Calu3 (cell line): Measurements from ENCODE around the gene RYR3. TPM values are rescaled to one million over a fixed set of nuclear protein-coding genes. Genes with fewer than 3 reads are reported as not detected.

Experiments used
- BruUV-seq: library from RNA; stranded (reverse); fragments of 400-500 nt; replicated peaks from 2 replicates; lab custom pipeline; 2021; lab: Mats Ljungman, UMichigan
- CTCF ChIA-PET: fragments of 300-600 bp; sonication (Branson Sonifier 250); formaldehyde crosslinking; loops from one replicate; lab custom pipeline; 2022; ENCODE audit warnings: antibody characterized with exemption; lab: Charles Lee
- DNase-seq: peaks from one replicate; pipeline ENCODE4 v3.0.0; 2022
- H3K27ac Mint-ChIP-seq: one replicate; pipeline ENCODE4 v1.8.0; 2022; ENCODE audit warnings: mixed read lengths; ENCODE audit not compliant: unreplicated experiment
- H3K27me3 Mint-ChIP-seq: one replicate; pipeline ENCODE4 v1.8.0; 2022; ENCODE audit warnings: mixed read lengths; ENCODE audit not compliant: unreplicated experiment
- H3K36me3 Mint-ChIP-seq: one replicate; pipeline ENCODE4 v1.8.0; 2022; ENCODE audit warnings: mild to moderate bottlenecking, moderate library complexity, mixed read lengths; ENCODE audit not compliant: insufficient read depth, unreplicated experiment
- H3K4me1 Mint-ChIP-seq: one replicate; pipeline ENCODE4 v1.8.0; 2022; ENCODE audit warnings: mild to moderate bottlenecking, low read depth, mixed read lengths; ENCODE audit not compliant: unreplicated experiment
- H3K4me3 Mint-ChIP-seq: one replicate; pipeline ENCODE4 v1.8.0; 2022; ENCODE audit warnings: mild to moderate bottlenecking, low read depth, moderate library complexity, mixed read lengths; ENCODE audit not compliant: unreplicated experiment
- H3K9me3 Mint-ChIP-seq: one replicate; pipeline ENCODE4 v1.8.0; 2022; ENCODE audit warnings: low read depth, mixed read lengths; ENCODE audit not compliant: unreplicated experiment
- CTCF ChIP-seq: fragments of 200-600 bp; IDR thresholded peaks from one replicate; pipeline ENCODE4 v1.8.0; 2022; ENCODE audit warnings: antibody characterized with exemption; ENCODE audit not compliant: unreplicated experiment
- intact Hi-C: fragments of 100-400 bp; cut with micrococcal nuclease; formaldehyde crosslinking; loops from one replicate; pipeline ENCODE4 v1.10.0; 2022; ENCODE audit not compliant: unreplicated experiment
- total RNA-seq: library from RNA; stranded (reverse); gene quantifications from 2 replicates; pipeline ENCODE4 v1.2.3, GENCODE V29; 2022

Gene RYR3
- total RNA-seq, 1 experiment from 2014 or later: not detected

GRCh38 chr15:33644304-33644703 is 333.5 kb downstream of the RYR3 start:
- CTCF ChIA-PET: no interaction called here
- no TSS peak for BruUV-seq
- TF ChIP-seq CTCF: no peak
- H3K36me3 Mint-ChIP-seq: no peaks in the 10 kb centered on the region
- H3K27me3 Mint-ChIP-seq: peaks cover 54% of the 10 kb centered on the region
- no peak for DNase-seq
- no peak overlapping the region for H3K27ac Mint-ChIP-seq
- H3K4me3 Mint-ChIP-seq: no peak overlapping the region
- H3K9me3 Mint-ChIP-seq: no peaks in the 10 kb centered on the region
- intact Hi-C loops: no loop called here
- no peaks in the 10 kb centered on the region for H3K4me1 Mint-ChIP-seq

GRCh38 chr15:33646744-33647143 is 336.0 kb downstream of the RYR3 start:
- H3K36me3 Mint-ChIP-seq: no peaks in the 10 kb centered on the region
- BruUV-seq: no TSS peak
- DNase-seq: no peak
- TF ChIP-seq CTCF: no peak
- no peak overlapping the region for H3K27ac Mint-ChIP-seq
- no peak overlapping the region for H3K4me3 Mint-ChIP-seq
- CTCF ChIA-PET: no interaction called here
- peaks cover 44% of the 10 kb centered on the region for H3K27me3 Mint-ChIP-seq
- no peaks in the 10 kb centered on the region for H3K9me3 Mint-ChIP-seq
- intact Hi-C loops: no loop called here
- H3K4me1 Mint-ChIP-seq: no peaks in the 10 kb centered on the region

- DNase-seq: no peak
- no TSS peak for BruUV-seq
- CTCF ChIA-PET: no interaction called here
- H3K4me1 Mint-ChIP-seq: no peaks in the 10 kb centered on the region
- H3K36me3 Mint-ChIP-seq: no peaks in the 10 kb centered on the region
- no peak for TF ChIP-seq CTCF
- peaks cover 22% of the 10 kb centered on the region for H3K27me3 Mint-ChIP-seq
- intact Hi-C loops: no loop called here
- H3K27ac Mint-ChIP-seq: no peak overlapping the region
- H3K4me3 Mint-ChIP-seq: no peak overlapping the region
- no peaks in the 10 kb centered on the region for H3K9me3 Mint-ChIP-seq
These were observed 338.6 kb downstream of the RYR3 start for GRCh38 chr15:33649217-33649933.

- no peaks in the 10 kb centered on the region for H3K4me1 Mint-ChIP-seq
- H3K27ac Mint-ChIP-seq: no peak overlapping the region
- H3K9me3 Mint-ChIP-seq: no peaks in the 10 kb centered on the region
- no peak for TF ChIP-seq CTCF
- no peaks in the 10 kb centered on the region for H3K36me3 Mint-ChIP-seq
- no peak for DNase-seq
- CTCF ChIA-PET: interaction anchor here (0.6 kb wide), 1 partner anchor 173 kb away, joined by 6 read pairs; no protein-coding TSS in a partner anchor
- H3K4me3 Mint-ChIP-seq: no peak overlapping the region
- no peaks in the 10 kb centered on the region for H3K27me3 Mint-ChIP-seq
- intact Hi-C loops: no loop called here
- no TSS peak for BruUV-seq
These were observed 344.1 kb downstream of the RYR3 start for GRCh38 chr15:33654860-33655259.
